H7 (cell line): ENCODE measurements around the gene VPS39. TPM values are rescaled to one million over a fixed set of nuclear protein-coding genes. Genes with fewer than 3 reads are reported as not detected.

ENCODE experiments used
- DNase-seq: peaks from one replicate; pipeline ENCODE4 v3.0.0; 2012
- H3K27me3 ChIP-seq: 2 replicates; pipeline ENCODE4 v1.6.0; 2011; ENCODE audit warnings: mild to moderate bottlenecking, low read length; ENCODE audit not compliant: control insufficient read depth, insufficient read depth
- H3K36me3 ChIP-seq: replicated peaks from 2 replicates; pipeline ENCODE4 v1.5.1; 2011; ENCODE audit warnings: low read length; ENCODE audit not compliant: control insufficient read depth, insufficient read depth
- H3K4me3 ChIP-seq: 2 replicates; pipeline ENCODE4 v1.5.1; 2011; ENCODE audit warnings: low read depth, mild to moderate bottlenecking, control low read depth, low read length, moderate library complexity; ENCODE audit not compliant: insufficient read depth
- total RNA-seq: library from RNA; depleted of rRNA; stranded (reverse); fragments of >200 nt; shearing (Covaris generic); gene quantifications from 2 replicates; pipeline ENCODE4 v1.2.3, GENCODE V29; 2014

VPS39 gene
- total RNA-seq, 1 experiment from 2014 or later = 26.6 TPM

DNA sequence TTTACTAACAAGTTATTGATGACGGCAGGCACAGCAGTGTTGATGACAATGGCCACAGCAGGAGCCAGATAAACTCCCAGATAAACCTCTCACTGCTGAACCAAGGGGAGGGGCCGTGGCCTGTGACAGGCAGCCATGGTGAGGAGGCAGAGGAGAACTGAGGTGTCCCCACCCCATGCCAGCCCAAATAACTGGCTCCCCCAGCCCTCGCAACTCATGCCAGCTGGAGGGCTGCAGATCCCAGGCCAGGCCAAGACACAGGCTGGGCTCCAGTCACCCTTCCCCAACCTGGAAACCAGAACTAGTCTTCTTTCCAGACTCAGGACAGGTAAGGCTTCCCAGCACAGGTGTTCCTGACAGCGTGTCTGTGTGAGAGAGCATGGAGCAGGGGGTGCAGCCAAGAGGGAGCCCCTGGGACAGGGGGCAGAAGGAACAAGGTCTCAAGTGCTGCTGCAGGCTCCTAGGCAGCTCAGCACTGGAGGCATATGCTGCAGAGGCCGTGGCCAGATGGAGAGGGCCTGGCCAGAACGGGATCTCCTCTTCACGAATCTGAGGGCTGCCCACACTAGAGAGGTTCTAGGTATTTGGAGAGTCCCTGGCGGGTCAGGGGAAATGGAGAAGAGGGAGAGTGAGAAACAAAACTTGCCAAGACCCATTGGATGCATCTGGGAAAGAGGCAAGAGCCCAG is 67.6 kb downstream of the VPS39 start:
- peak; percentile 21 for DNase-seq

DNA sequence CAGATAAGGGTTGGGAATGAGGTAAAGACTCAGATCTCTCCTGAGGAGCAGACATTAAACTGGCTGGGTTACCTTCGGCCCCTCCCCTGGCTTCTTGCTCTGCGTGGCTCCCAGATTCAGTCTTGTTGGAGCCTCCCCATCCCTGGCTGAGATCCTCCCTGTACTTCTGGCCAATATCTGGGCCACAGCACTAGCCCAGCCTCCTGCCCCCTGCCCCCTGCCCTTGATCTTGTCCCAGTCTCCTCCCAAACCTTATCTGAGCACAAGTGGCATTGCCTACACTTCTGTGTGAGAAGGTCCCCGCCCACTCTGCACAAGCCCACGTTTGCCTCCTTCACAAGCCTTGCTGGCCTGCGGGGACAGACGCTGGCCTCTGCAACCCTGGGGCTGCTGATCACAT is 68.5 kb downstream of the VPS39 start:
- Histone ChIP-seq H3K36me3 (no peaks in the 10 kb centered on the region), H3K4me3 (no peak overlapping the region), H3K27me3 (no peaks in the 10 kb centered on the region)
- DNase-seq = peak; percentile 3

More for the DNA sequence above, 67.6 kb downstream of the VPS39 start:
- Histone ChIP-seq H3K27me3 (no peaks in the 10 kb centered on the region), H3K36me3 (no peaks in the 10 kb centered on the region), H3K4me3 (no peak overlapping the region)

DNA sequence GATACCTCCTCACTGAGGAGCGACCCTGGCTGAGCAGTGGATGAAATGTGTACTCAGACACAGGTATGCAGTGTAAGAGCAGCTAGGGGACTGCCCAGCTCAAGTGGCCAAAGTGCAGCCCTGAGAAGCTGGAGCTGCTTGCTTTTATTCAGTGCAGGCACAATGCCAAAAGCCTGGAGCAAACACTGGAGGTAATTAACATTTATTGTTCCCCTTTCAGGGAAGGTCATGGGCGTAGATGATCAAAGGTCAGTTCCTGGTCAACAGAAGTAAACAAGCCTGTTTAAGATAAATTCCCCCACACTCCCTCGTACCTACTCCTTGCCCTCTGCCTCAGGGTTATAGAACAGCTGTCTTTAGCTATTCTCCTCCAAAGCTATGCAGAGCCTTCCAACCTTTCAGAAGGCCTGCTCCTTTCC is 69.1 kb downstream of the VPS39 start:
- H3K27me3 ChIP-seq = no peaks in the 10 kb centered on the region
- no peak for DNase-seq
- no peaks in the 10 kb centered on the region for H3K36me3 ChIP-seq
- H3K4me3 ChIP-seq = no peak overlapping the region

DNA sequence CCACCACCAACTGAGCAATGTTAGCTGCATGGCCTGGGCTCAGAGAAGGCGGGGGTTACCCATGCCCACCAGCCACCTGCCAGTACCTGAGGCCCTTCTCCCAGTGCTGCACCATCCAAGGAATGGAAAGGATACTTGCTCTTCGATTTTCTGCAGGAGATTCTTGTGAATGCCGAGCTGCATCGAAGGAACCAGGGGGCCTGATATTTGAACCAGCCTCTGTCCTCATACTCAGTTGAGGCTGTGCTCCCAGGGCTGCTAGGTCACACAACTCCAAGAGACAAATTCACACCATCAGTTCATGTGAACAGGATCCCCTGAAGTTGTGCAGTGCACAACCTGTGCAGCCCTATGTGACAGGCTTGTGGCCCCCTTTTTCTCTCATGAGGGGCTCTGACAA is 69.7 kb downstream of the VPS39 start:
- no peak for DNase-seq
- H3K27me3 ChIP-seq = no peaks in the 10 kb centered on the region

DNA sequence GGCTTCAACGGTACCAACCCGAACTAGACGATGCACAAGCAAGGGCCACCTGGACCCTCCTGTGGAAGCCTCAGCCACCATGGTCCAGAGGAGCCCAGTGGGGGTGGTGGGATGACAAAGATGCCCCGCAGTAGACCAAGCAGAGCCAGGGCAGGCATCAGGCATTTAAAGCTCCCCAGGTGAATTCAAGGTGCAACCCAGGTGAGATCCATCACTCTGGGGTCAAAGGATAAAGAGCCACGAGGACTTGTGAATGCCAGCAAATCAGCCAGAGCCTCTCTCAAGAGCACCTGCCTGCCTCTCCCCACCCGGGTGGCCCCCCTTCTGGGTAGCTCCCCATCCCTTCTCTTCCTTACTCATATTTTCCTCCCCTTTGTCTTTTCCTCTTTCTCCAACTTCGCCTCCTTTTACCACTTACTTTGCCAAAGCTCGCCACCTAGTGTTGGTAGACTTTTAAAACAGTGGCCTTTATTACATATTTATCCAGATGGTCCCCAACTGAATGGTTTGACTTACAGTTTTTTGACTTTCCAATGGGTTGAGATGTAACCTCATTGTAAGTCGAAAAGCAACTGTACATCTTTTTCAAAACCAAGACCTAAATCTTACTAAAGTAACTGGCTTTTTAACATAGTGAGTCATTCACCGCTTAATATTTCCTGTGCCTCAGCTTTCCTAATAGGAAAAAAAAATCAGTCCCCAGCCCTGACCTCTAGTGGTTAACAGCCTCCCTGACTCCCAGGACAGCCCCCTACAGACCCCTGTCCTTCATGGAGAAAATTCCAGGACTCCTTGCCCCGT is 70.4 kb downstream of the VPS39 start:
- Histone ChIP-seq H3K4me3 (no peak overlapping the region), H3K36me3 (no peaks in the 10 kb centered on the region), H3K27me3 (no peaks in the 10 kb centered on the region)
- peak; percentile 91 for DNase-seq

More for the DNA sequence above, 69.7 kb downstream of the VPS39 start:
- Histone ChIP-seq H3K4me3 (no peak overlapping the region), H3K36me3 (no peaks in the 10 kb centered on the region)

DNA sequence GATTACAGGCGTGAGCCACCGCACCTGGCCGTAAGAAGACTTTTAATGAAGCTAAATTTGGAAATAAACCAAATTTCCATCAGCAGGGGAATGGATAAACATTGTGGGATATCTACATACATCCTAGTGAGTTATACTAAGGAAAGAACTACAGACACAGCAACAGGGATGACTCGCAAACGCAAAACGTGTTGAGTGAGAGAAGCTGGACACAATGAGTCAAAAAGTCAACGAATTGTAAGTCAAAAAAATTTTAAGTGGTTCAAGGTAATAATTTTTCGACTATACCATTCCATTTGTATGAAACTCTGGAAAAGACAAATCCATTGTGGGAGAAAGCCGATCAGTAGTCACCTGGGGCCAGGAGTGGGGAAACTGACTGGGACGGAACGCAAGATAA is 71.6 kb downstream of the VPS39 start:
- H3K36me3 ChIP-seq = no peaks in the 10 kb centered on the region
- DNase-seq = no peak
- H3K27me3 ChIP-seq = no peaks in the 10 kb centered on the region
- H3K4me3 ChIP-seq = no peak overlapping the region

DNA sequence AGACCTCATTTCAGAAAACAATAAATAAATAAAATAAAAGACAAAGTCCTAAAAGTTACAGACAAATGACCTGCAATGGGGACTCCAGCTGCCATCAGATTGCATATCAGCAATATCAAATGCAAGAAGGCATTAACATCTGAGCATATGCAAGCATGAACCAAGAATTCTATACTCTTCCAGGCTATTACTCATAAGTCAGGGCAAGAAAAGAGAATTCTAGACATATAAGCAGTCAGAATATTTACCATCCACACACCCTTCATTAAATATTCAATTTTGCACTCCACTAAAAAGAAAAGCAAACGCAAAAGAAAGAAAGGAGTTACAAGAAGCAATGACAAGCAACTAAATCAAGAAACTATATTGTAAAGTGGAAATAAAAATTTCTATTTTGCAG is 72.8 kb downstream of the VPS39 start:
- Histone ChIP-seq H3K4me3 (no peak overlapping the region), H3K27me3 (no peaks in the 10 kb centered on the region), H3K36me3 (no peaks in the 10 kb centered on the region)
- no peak for DNase-seq

DNA sequence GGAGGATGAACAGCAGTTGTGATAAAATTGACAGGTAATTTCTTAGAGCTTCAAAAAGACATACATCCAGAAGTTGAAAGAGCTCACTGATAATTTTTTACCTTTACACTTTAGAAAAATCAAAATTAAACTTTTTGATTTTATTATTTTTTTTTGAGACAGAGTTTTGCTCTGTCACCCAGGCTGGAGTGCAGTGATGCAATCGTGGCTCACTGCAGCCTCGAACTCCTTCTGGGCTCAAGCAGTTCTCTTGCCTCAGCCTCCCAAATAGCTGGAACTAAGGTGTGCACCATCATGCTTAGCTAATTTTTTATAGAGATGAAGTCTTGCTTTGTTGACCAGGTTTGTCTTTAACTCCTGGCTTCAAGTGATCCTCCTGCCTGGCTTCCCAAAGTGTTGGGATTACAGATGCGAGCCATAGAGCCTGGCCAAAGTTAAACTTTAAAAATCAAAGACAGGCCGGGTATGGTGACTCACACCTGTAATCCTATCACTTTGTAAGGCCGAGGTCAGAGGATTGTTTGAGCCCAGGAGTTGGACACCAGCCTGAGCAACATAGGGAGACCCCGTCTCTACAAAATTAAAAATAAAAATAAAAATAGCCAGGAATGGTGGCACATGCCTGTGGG is 73.4 kb downstream of the VPS39 start:
- H3K4me3 ChIP-seq = no peak overlapping the region
- no peaks in the 10 kb centered on the region for H3K27me3 ChIP-seq
- no peak for DNase-seq
- no peaks in the 10 kb centered on the region for H3K36me3 ChIP-seq

DNA sequence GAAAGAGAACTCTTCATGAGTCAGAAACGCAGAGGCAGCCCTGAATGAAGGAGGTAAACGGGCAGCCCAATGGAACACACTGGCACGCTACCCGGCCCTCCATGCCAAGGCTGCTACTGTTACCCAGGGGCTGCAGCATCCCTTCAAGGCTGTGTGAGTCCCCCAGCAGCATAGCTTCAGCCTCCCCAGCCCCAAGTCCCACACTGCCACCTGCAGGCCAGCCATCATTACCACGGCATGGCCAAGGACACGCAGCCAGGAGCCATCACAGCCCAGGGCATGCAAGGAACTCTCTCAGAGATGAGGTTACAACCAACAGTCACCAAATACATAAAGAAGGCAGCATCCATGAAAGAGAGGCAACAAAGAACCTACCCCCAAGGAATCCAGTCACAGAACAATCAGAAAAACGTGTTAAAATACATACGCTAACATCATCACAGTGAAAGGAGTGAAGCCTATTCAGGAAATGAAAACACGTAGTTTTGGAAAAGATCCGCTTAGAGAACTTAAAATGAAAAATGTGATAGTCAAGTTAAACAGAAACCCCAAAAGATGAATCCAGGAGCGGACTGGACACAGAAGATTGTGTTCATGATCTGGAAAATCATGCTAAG is 74.1 kb downstream of the VPS39 start:
- Histone ChIP-seq H3K36me3 (no peaks in the 10 kb centered on the region), H3K4me3 (no peak overlapping the region), H3K27me3 (no peaks in the 10 kb centered on the region)
- DNase-seq = peak; percentile 81

DNA sequence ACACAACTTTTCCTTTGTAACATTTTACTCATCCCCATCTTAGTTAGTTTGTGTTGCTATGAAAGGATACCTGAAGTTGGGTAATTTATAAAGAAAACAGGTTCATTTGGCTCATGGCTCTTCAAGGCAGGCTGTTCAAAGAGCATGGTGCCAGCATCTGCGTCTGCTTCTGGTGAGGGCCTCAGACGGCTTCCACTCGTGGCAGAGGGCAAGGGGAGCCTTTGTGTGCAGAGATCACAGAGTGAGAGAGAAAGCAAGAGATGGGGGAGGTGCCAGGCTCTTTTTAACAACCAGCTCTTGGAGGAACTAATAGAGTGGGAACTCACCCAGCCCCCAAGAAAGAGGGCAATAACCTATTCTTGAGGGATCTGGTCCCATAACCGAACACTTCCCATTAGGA is 74.7 kb downstream of the VPS39 start:
- no peak overlapping the region for H3K4me3 ChIP-seq
- no peaks in the 10 kb centered on the region for H3K36me3 ChIP-seq
- DNase-seq = no peak
- H3K27me3 ChIP-seq = no peaks in the 10 kb centered on the region

DNA sequence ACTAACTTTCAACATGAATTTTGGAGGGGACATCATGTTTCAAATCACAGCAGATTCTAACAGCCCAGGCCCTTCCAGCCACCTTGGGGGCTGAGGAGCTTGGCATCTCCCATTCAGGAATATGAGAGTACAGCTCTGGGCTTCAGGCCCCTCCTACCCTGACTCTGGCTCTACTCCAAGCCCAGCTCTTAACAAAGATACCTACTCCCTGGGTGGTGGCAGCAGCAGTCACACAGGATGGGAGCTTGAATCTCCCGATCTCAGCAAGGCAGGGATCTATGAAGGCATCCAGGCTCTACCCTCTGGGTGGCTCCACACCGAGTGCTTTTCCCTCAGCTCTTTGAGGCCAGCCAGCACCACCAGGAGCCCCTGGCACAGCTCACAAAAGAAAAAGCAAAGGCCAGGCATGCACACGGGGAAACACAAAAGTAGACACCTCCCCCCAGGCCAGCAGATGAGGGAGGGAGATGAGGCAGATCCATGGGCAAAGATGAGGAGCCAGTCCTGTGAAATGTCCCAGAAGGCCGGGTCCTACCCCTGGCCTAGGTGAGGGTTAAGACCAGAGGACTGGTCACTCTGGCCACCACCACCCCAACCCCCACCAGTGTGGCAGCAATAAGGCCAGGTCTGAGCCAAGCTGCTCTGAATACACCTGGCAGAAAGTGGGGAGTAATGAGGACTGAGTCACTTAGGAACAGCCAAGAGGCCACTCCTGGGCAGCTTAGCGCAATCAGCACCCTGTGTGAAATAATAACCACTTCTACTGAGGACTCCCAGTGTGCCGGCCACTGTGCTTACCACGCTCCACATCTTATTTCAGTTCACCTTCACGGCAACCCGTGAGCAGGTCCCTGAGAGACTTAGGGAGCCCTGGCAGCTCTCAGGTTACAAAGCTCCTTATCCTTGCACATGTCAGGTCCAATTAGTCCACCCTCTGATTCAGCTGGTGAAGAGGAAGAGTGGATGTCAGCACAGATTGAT is 76.0 kb downstream of the VPS39 start:
- peak; percentile 46 for DNase-seq
- H3K4me3 ChIP-seq = no peak overlapping the region
- H3K36me3 ChIP-seq = no peaks in the 10 kb centered on the region
- H3K27me3 ChIP-seq = no peaks in the 10 kb centered on the region

DNA sequence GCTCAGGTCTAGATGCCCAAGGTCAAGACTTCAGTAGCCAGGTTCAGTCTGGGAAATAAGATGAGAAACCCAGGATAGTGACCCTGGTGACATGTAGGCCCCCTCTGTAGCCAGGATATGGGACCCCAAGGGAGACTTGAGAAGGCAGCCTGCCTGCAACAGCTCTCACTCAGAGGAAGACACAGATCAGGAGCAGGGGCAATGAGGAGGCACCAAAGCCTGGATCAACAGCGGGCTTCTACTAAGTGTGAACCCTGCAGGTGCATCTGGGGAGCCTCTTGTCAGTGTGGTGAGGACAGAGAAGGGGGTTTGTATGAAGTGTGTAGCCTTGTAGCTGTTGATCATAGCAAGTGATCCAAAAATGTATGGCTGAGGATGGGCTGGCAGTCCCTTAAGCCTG is 77.1 kb downstream of the VPS39 start:
- H3K27me3 ChIP-seq = no peaks in the 10 kb centered on the region
- DNase-seq = no peak
- no peak overlapping the region for H3K4me3 ChIP-seq
- H3K36me3 ChIP-seq = no peaks in the 10 kb centered on the region

DNA sequence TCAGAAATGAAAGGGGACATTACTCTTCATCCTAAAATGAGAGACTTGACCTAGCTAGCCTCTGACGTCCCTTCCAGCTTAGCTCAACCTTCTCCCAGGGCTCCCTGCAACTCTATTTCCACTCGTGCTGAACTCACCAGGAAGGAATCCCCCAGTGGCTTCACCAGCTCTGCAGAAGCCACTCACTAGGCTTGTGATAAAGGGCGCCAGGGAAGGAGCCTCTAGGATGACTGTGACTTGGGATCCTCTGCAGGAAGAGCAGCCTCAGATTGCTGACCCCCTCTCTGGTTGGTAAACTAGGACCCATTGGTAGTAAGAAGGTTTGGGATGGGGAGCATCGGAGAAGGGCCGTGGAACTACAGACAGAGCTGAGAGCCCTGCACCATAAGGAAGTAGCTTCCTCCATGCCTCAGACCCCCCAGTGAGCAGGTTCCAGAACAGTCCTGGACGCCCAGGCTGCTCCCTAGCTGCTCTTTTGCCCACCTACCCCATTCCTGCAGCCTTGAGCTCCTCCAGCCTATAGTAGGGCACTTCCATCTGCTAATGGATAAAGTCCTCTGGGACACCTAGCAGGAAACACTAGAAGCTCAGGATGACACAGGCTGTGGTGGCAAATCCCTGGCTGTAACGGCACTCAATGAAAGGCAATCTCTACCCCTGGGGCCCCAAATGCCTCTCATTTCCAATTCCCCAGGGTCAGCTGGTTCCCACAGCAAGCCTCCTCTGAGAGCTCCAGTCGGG is 77.7 kb downstream of the VPS39 start:
- Histone ChIP-seq H3K27me3 (no peaks in the 10 kb centered on the region), H3K36me3 (no peaks in the 10 kb centered on the region), H3K4me3 (no peak overlapping the region)
- DNase-seq = no peak
